Measurements from ENCODE around the gene TDRD7. TPM values are rescaled to one million over a fixed set of nuclear protein-coding genes. Genes with fewer than 3 reads are reported as not detected.

The TDRD7 gene
- total and polyA plus RNA-seq, 9 of the 15 experiments (the other 6 are each of a cell fraction or from before 2014, with no cell fraction given), result 2.2 to 7.7 (median 5.2) TPM

GRCh38 chr9:97478301-97478981 lies 66.5 kb downstream of the TDRD7 start (continued):
- TF ChIP-seq ZBTB40 (IDR thresholded peaks at IDR 0.05), result no peak
- TF ChIP-seq ZBTB40 (CRISPR knock-in tag; IDR thresholded peaks at IDR 0.05), result no peak
- no peak for TF ChIP-seq ZNF23 (CRISPR knock-in tag; IDR thresholded peaks at IDR 0.05)
- TF ChIP-seq ZNF175 (CRISPR knock-in tag; IDR thresholded peaks at IDR 0.05; ENCODE audit: low read depth), result no peak
- no peak for TF ChIP-seq SMARCA5 (IDR thresholded peaks at IDR 0.05)
- no peak for TF ChIP-seq BMI1 (IDR thresholded peaks at IDR 0.05; ENCODE audit: low read length)
- no peak for TF ChIP-seq AFF1 (IDR thresholded peaks at IDR 0.05; ENCODE audit: low read depth in 1 of 2, partially characterized antibody in 2 of 2)
- no peak for TF ChIP-seq TGIF2 (CRISPR knock-in tag; IDR thresholded peaks at IDR 0.05)
- no peak for TF ChIP-seq ZFP36 (IDR thresholded peaks at IDR 0.05; ENCODE audit: low read depth, low read length, partially characterized antibody)
- no peak for TF ChIP-seq SRSF9 (IDR thresholded peaks at IDR 0.05; ENCODE audit: borderline replicate concordance, low read depth, low read length)
- TF ChIP-seq FIP1L1 (IDR thresholded peaks at IDR 0.05; ENCODE audit: low read depth, low read length, poor library complexity, severe bottlenecking), result no peak

Measured in K562 (cell line).